ENCODE data around the gene SH3GLB1.
"Not testable (repeated sequence)": the region's sequence is repeated elsewhere in the genome, so short reads cannot be mapped to it uniquely, and the experiment has no call there.

Gene SH3GLB1

GRCh38 chr1:86704458-86704971 lies at the start of gene SH3GLB1:
Gene SH3GLB1, plus strand, starts transcription at chr1:86704576. Its CDS starts 324 bp downstream, at chr1:86704900.
- peak; percentile 72 for DNase-seq (ENCODE audit: low read depth)

GRCh38 chr1:86658381-86658780 lies 46.0 kb upstream of the SH3GLB1 start:
- DNase-seq (ENCODE audit: low read depth) = not testable (repeated sequence)

- DNase-seq (ENCODE audit: low read depth) = no peak
These were observed 38.0 kb upstream of the SH3GLB1 start for GRCh38 chr1:86666368-86666767.

- DNase-seq (ENCODE audit: low read depth) = no peak
These were observed 16.8 kb upstream of the SH3GLB1 start for GRCh38 chr1:86687595-86687994.

GRCh38 chr1:86692641-86693040 lies 11.7 kb upstream of the SH3GLB1 start:
- no peak for DNase-seq (ENCODE audit: low read depth)

GRCh38 chr1:86695400-86695799 lies 9.0 kb upstream of the SH3GLB1 start:
- DNase-seq (ENCODE audit: low read depth) = no peak

- no peak for DNase-seq (ENCODE audit: low read depth)
These were observed 7.9 kb upstream of the SH3GLB1 start for GRCh38 chr1:86696522-86696921.

GRCh38 chr1:86699186-86699585 lies 5.2 kb upstream of the SH3GLB1 start:
- no peak for DNase-seq (ENCODE audit: low read depth)

- DNase-seq (ENCODE audit: low read depth) = no peak
These were observed 2.6 kb upstream of the SH3GLB1 start for GRCh38 chr1:86701731-86702130.

- DNase-seq (ENCODE audit: low read depth) = not testable (repeated sequence)
These were observed 1.4 kb upstream of the SH3GLB1 start for GRCh38 chr1:86702954-86703494.

GRCh38 chr1:86703696-86704457 lies 499 bp upstream of the SH3GLB1 start:
- no peak for DNase-seq (ENCODE audit: low read depth)

GRCh38 chr1:86704972-86705664 lies 742 bp downstream of the SH3GLB1 start:
- peak; percentile 35 for DNase-seq (ENCODE audit: low read depth)

GRCh38 chr1:86705665-86705985 lies 1.2 kb downstream of the SH3GLB1 start:
- DNase-seq (ENCODE audit: low read depth) = no peak

GRCh38 chr1:86706018-86706635 lies 1.8 kb downstream of the SH3GLB1 start:
- no peak for DNase-seq (ENCODE audit: low read depth)

- no peak for DNase-seq (ENCODE audit: low read depth)
These were observed 4.5 kb downstream of the SH3GLB1 start for GRCh38 chr1:86708920-86709319.

- DNase-seq (ENCODE audit: low read depth) = no peak
These were observed 7.9 kb downstream of the SH3GLB1 start for GRCh38 chr1:86712088-86712860.

GRCh38 chr1:86713477-86713876 lies 9.1 kb downstream of the SH3GLB1 start:
- no peak for DNase-seq (ENCODE audit: low read depth)

GRCh38 chr1:86714159-86714558 lies 9.8 kb downstream of the SH3GLB1 start:
- no peak for DNase-seq (ENCODE audit: low read depth)

- DNase-seq (ENCODE audit: low read depth) = no peak
These were observed 10.3 kb downstream of the SH3GLB1 start for GRCh38 chr1:86714561-86715244.

- DNase-seq (ENCODE audit: low read depth) = no peak
These were observed 14.4 kb downstream of the SH3GLB1 start for GRCh38 chr1:86718786-86719185.

- DNase-seq (ENCODE audit: low read depth) = no peak
These were observed 27.0 kb downstream of the SH3GLB1 start for GRCh38 chr1:86731416-86731815.

All from HS-5 (cell line).